Measurements from ENCODE around the gene MTA2.
"Not testable (repeated sequence)": the region's sequence is repeated elsewhere in the genome, so short reads cannot be mapped to it uniquely, and the experiment has no call there.

Gene MTA2

DNA sequence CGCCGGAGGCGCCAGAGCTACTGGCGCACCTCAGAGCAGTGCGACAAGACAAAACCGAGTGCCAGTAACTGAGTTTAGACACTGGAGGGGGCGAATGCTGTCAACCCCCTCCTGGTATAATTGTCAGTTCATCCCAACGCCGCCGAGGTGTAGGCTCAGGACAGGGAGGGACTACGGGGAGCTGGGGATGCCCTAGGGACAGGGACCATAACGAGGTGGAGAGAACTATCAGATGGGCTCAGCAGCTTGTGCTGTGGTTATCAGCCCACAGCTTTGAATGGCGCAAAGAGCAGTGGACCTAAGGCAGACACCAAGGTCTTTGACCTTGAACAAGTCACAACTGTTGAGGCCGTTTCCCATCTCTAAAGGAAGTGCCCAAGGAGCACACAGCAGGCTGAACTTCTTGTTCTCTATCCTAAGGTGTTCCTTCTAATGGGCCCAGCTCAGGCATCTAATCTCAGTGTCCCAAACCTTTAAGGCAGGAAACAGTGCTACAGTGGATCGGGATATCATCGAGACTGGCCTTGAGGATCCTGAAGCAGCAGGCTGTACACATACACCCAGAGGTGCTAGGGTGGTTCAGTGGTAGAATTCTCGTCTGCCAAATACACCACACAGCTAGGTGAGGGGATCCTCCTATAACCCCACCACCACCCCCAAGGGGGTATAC is 9.4 kb downstream of the MTA2 start:
- DNase-seq (ENCODE audit: low read depth): no peak

DNA sequence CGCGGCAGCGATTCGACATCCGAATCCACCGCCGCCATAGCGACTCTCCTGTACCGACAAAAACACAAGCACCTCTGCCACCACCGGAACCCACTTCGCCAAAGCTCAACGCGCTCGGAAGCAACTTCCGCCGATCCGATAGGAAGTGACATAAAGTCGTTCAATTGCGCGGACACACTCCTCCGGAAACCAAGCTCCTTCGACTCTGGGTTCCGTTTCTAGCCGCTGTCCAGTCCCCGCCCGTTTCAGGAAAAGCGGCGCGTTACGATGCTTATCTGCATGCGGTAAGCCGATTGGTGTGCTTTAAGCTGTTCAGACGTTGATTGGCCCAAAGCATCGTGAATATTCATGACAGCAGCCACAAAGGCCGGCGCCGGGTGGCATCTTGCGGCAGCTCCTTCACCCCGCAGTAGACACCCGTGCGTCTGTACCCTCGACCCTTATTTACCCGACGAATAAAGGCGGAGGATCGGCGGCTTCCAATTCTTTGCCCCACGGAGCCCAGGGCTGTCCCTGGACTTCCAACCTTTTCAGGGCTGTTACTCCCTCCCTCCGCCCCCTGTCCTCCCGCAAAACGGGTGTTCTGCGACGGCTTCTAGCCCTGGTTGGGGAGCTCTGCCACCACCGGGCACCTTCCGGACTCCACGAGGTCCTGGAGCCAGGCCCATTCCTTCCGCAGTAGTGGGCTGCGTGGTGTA is 10.1 kb downstream of the MTA2 start, which contains the start of gene TUT1:
Gene TUT1 (minus strand): TSS at position 76 of the 698 bp plus-strand sequence. CDS start 38 bp downstream, at position 38.
- DNase-seq (ENCODE audit: low read depth): peak; percentile 99

DNA sequence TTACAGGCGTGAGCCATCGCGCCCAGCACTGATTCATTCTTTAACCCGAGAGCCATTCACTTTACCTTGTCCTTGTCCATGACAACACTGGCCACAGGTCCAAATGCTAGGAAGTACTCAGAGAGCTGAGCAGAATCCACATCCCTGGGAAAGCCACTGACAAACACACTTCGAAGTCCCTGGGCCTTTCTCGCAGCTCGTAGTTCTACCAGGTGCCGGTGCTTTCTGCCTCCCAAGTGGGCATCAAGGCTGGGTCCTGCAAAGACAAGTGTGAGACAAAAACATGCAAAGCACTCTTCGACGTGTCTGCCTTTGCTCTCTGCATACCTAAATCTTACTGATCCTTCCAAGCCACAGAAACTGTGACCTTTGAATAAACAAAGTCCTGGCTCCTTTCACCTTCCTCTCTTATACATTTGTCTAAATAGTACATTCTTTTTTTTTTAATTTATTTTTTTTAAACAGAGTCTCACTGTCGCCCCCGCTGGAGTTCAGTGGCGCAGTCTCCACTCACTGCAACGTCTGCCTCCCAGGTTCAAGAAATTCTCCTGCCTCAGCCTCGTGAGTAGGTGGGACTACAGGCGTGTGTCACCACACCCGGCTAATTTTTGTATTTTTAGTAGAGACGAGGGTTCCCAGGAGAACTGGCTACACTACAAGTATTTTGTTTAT is 12.6 kb downstream of the MTA2 start:
- DNase-seq (ENCODE audit: low read depth): peak; percentile 68

DNA sequence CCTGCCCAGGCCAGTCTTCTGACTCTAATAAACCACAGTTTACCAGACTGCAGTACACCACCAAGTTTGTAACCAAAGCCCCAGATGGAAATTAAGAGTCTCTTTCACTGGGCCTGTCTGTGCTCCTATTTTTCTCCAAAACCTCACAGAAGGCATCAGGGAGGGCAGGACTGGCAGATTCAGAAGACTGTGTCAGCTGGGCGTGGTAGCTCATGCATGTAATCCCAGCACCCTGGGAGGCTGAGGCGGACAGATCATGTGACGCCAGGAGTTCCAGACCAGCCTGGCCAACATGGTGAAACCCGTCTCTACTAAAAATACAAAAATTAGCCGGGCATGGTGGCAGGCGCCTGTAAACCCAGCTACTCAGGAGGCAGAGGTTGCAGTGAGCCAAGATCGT is 16.3 kb downstream of the MTA2 start:
- not testable (repeated sequence) for DNase-seq (ENCODE audit: low read depth)

DNA sequence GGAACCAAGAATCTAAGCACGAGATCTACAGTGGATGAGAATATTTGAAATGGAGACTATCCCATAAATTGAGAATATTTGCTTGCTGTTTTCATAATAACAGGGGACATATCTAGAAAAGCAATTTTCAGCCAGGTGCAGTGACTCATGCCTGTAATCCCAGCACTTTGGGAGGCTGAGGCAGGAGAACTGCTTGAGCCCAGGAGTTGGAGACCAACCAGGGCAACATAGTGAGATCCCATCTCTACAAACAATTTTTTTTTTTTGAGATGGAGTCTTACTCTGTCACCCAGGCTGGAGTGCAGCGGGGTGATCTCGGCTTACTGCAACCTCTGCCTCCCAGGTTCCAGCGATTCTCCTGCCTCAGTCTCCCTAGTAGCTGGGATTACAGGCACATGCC is 19.9 kb downstream of the MTA2 start:
- not testable (repeated sequence) for DNase-seq (ENCODE audit: low read depth)

DNA sequence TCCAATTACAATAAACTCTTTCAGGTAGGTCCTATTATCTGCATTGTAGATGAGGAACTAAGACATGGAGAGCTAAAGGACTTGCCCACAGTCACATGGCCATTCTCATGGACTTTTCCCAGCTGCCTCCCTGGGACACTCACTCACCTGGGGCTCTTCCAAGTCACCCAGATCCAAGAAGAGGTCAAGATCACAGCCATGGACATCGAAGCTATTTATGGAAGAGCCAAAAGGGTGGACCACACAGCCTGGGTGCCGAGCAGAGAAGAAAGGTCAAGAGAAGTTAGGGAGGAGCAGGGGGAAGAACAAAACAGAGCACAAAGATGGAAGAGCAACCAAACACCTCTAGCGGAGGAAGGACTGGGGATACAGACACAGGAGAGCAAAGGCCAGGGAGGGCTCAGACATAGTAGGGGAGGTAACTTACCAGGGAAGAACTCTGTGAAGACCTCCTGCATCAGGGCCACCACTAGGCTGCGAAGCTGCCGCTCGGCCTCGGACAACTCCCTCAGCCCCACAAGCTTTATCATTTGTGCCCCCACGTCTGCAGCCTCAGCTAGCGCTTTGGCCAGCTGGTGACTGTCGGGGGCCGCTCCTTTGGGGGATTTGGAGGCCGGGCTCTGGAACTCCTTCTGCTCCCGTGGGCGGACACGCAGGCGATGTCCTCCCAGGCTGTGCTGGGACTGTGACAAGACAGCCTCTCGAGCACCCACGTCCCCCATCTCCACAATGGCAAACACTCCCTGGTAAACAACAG is 20.5 kb downstream of the MTA2 start:
- DNase-seq (ENCODE audit: low read depth): no peak

DNA sequence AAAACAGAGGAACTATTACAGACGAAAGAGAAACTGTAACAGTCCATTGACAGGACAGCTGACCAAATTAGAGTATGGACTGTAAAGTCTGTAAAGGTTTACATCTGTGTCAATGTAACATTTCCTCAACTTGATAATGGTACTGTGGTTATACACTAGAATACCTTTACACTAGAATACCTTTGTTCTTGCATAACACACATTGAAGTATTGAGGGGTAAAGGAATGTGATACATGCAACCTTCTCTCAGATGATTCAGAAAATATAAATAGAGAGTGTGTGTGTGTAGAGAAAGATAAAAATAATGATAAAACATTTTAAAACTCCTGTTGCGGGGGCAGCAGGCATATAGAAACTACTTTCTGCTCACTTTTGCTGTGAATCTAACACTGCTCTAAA is 22.4 kb downstream of the MTA2 start:
- DNase-seq (ENCODE audit: low read depth): no peak

DNA sequence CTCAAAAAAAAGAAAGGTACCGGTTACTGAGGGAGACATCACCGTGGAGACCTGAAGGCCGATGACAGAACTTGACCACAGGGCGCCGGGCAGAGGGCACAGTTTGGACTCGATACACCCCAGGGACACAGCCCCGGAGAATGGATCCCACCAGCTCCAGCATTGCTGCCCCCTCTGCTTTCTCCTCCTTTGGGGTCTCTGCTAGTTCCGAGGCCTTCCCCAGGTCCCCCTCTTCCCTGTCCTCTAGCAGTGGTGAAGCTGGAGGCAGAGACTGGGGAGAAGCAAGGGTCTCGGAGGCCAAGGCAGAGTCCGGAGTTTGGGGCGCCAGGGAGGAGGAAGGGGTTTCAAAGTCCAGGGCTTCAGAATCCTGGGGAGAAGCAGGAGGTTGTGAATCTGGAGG is 23.1 kb downstream of the MTA2 start:
- DNase-seq (ENCODE audit: low read depth): no peak

DNA sequence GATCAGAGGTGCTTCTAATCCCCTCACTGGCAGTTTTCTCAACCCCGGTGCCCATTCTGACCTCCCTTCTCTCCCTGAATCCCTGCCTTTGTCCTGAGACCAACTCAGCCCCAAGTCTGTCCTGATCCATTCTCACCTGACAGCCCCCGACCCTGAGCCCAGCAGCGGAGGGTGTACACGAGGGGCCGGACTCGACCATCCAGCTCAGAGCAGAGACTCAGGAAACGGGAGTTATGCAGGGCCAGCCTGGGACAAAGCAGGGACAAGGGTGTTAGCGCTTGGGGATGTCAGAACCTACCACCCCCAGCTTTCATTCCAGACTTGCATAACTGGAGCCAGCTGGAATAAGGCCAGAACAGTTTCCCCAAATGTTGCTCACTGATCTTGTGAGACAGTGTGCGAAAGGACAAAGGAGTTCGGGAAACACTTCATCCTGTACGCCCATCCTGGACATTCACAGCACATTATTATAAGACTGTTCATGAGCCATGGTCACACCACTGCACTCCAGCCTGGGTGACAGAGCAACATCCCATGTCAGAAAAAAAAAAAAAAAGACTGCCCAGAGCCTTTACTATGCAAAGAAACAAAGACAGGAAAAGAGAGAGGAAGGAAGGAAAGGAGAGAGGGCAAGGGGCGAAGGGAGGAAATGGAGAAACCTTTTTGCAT is 24.5 kb downstream of the MTA2 start:
- DNase-seq (ENCODE audit: low read depth): no peak

DNA sequence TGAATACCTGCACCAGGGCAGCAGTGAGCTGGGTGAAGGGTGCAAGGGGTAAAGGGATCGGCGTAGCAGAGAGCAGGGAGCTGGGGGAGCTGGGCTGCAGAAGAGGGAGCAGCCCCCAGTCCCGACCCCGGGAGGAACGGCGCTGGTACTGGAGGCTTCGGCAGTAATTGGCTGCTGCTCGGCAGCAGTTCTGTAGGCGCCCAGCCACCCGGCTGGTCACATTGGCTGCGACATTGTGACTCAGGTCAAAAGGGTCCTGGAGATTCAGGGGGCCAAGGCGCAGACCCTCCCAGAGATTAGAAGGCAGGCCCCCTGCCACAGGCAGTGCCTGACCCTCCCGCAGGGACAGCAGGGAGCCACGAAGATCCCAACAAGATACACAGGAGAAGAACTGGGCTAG is 25.8 kb downstream of the MTA2 start:
- no peak for DNase-seq (ENCODE audit: low read depth)

DNA sequence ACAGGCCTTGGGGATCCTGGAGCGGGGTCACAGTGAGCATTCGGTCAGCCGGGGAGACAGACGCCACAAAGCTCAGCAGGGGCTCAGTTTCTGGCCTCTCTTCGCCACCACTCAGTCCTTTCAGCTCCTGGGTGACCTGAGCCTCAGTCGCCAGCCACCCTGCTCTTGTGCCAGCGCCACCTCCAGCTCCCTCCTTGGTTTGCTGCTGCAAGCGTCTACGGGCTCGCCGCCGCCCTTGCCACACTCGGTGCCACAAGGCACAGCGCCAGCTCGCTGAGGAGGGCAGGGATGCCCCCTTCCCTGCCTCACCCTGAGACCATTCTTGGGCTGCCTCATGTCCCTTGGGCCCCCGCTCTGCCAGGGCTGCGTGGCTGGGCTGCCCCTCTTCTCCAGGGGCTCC is 26.5 kb downstream of the MTA2 start:
- DNase-seq (ENCODE audit: low read depth): no peak

DNA sequence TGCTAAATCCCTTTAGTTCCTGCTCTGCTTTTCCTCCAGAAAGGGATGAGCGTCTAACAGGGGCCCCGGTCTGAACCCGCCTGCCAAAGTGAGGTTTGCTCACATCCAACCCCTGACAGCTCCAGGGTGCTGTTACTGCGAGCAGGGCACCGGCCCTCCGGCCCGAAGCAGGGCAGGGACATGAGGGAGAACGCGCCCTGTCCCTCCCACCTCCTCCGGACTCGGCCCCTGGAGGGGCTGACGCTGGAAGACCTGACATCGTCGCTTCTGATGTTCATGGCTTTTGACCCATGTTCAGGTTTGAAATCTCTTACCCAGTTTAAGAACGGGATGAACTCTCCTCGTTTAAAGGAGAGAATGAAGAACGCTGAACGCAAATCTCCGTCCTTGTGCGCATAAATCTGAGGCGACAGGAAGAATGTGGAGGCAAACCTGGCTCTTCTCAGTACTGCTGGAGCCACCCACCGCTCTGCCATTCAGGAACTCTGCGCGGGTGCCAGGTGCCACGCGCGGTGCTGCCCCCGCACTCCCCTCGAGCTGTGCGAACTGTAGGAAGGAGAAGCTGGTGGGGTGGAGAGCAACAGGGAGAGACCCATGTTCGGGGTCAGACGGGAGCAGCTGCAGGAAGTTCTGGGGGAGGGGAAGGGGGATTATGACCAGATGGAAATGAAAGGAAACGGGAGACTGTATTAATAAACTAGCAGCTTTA is 27.1 kb downstream of the MTA2 start:
- DNase-seq (ENCODE audit: low read depth): peak; percentile 50

DNA sequence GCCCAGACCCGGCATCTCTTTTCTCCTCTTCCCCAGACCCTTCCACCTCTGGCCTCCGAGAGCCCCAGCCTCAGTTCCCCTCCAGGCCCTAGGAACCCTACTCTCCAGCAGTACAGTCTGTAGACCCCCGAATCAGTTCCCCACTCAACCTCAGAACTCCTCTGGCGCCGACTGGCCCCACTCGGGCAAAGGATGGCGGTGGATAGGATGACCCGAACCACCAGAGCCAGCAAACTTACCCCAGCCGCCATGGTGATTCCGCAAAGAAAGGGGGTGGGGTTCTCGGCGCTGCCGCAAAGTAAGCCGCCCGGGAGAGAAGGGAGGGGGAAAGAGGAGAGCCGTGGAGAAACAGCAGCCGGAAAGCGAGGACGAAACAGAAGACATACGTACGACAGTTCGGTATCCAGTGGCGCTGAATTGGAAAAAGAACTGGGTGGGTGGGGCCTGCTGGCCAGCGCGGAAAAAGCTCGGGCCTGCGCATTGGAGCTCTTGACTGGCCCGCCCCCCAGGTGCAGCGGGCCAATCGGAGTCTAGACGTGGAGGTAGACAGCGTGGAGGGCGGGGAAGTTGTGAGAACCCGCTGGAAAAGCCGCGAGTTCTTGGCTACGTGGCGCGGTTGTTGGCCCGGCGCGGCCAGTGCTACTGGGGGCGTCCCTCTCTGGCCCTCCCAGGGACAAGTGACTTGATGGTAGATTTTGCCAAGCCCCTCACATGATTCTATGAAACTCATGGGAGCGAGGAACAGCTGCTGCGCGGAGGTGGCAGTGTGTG is 27.9 kb downstream of the MTA2 start, which contains the start of gene EEF1G:
Gene EEF1G (minus strand): TSS at position 300 of the 771 bp plus-strand sequence. CDS start 49 bp downstream, at position 251.
- peak; percentile 100 for DNase-seq (ENCODE audit: low read depth)

DNA sequence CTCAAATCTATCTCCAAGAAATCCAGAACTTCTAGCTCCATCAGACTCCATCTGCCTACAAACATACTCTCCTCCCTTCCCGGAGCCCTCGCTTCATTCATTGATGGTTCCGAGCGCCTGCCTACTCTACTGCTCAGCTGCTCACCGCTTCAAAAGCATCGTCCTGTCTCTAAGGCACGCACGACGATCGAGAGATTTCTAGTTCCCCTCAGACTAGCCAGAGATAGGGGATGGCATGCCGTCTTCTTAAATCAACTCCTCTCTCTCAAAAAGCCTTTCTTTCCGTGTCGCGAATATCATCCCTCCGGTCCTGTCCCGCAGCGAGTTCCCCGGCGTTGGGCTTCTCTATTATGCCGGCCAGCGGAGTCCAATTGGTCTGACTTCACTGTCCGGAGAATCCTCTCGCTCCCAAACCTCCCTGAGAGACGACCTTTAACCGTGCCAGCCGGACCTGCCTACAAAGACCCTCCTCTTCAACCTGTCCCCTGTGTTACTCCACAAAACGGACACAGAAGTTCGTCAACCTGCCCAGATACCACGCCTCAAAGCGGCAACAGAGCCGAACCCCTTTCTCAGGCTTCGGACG is 28.6 kb downstream of the MTA2 start:
- DNase-seq (ENCODE audit: low read depth): peak; percentile 42

DNA sequence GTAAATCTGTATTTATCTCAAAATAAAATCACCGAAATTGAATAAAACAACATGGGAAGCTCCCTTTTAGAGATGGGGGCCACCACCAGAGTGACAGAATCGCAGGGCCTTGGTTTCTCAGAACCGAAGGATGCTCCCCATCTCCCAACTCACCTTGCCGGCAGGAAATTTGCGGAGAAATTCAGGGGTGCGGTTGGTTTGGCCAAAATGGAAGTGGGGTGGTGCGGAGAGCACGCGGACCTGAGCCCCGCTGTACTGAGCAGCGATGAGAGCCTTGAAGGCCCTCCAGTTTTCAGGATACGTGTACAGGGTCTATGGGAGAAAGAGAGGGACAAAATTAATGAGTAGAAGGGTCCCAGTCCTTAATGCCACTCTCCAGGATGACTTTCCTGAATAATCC is 29.2 kb downstream of the MTA2 start:
- no peak for DNase-seq (ENCODE audit: low read depth)

DNA sequence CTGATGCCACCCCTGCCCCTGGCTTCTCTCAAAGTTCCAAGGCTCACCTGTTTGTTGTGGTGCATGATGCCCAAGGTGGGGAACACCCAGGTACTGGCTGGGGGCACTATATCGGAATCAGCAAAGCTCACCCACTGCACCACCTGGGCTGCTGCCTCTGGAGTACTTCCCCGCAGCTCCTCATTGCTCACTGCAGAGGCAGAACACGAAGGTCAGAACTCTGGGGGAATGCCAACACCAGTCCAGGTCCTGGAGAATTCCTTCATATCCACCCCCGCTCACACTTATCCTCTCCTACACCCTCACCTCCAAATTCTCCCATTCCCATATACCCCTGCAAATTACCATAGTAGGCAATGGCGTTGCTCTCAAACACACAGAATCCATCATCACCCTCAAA is 30.2 kb downstream of the MTA2 start:
- not testable (repeated sequence) for DNase-seq (ENCODE audit: low read depth)

DNA sequence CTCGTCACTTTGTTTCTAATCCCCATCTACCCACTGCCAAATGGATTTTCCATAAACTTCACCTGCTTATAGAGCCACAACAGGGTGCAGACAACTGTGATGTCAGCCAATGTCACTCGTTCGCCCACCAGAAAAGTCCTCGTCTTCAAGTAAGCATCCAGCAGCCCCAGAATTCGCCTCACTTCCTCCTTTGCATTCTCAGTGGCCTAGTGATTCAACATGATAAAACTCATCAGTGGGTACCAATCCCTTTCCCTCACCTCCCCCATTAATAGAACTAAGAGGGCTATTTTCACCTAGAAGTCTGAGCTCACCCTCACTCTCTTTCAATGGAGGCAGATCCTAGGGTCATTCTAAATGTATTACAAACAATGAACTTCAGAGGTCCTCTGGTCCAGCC is 30.8 kb downstream of the MTA2 start:
- not testable (repeated sequence) for DNase-seq (ENCODE audit: low read depth)

DNA sequence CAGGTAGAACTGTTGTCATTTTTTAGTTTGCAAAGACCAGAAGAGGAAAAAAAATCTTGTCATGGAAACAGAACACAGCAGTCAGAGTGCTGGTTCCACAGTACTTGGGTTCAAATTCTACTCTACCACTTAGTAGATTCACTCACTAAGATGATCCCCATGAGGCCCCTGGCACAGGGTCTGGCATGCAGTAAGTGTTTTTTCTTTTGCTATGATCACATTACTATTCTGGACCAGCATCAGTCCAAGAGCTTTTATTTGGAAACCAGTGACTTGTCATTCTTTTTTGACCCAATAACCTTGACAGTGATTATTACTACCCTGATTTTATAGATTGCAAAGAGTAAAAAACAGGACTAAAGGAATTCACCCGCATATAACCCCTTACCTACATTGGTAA is 32.1 kb downstream of the MTA2 start:
- DNase-seq (ENCODE audit: low read depth): no peak

DNA sequence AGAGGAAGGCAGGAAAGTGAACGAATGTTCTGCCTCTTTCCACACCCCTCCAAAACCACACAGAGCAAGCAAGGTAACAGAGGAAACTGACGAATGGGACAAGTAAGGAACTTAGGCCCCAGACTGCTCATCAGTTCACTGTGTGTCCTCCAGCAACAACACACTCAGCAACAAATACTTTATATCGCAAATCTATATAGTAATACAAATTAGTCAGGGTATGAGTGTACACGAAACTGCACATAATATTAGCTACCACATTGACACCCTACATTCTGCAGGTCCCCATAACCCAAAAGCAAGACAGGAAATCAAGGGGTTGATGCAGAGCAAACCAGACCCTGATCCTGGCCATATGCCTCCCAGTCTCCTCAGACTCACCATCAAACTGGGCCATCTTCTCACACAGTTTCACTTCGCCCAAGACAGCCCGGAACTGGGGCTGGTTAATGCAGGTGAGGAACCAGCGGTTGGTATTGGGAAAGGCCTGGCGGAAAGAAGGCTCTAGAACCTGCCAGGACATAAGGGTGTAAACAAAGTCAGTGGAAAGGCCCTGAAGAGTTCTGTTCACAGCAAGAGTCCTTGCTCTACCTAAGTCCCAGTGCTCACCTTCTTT is 34.5 kb downstream of the MTA2 start:
- no peak for DNase-seq (ENCODE audit: low read depth)
